Kidney epithelial cell (primary cell): Measurements from ENCODE around the gene SHLD1. TPM values are rescaled to one million over a fixed set of nuclear protein-coding genes. Genes with fewer than 3 reads are reported as not detected.

ENCODE experiments used
- DNase-seq: peaks from one replicate; pipeline ENCODE4 v3.0.0-alpha.2; 2010; ENCODE audit warnings: low read depth
- H3K27me3 ChIP-seq: 2 replicates; pipeline ENCODE4 v1.6.0; 2011; ENCODE audit warnings: low read length; ENCODE audit not compliant: control insufficient read depth, insufficient read depth
- H3K36me3 ChIP-seq: 2 replicates; pipeline ENCODE4 v1.5.1; 2011; ENCODE audit warnings: low read length; ENCODE audit not compliant: control insufficient read depth, insufficient read depth
- H3K4me3 ChIP-seq: 2 replicates; pipeline ENCODE4 v1.5.1; 2011; ENCODE audit warnings: low read depth, mild to moderate bottlenecking, control low read depth, low read length
- total RNA-seq: library from RNA; depleted of rRNA; stranded (reverse); fragments of >200 nt; gene quantifications from 2 replicates; pipeline ENCODE4 v1.2.3, GENCODE V29; 2015
- TF ChIP-seq, protein P1 (sequence below): IDR thresholded peaks from 2 replicates; pipeline ENCODE4 v1.5.1; 2011; ENCODE audit warnings: mild to moderate bottlenecking, moderate library complexity, low read length, control low read depth, inconsistent platforms; ENCODE audit not compliant: insufficient read depth, poor library complexity, severe bottlenecking

The SHLD1 gene
- total RNA-seq, 1 donor from 2014 or later, result 1.3 TPM

GRCh38 chr20:5770231-5770986 is 20.2 kb downstream of the SHLD1 start:
- TF ChIP-seq, protein P1, sequence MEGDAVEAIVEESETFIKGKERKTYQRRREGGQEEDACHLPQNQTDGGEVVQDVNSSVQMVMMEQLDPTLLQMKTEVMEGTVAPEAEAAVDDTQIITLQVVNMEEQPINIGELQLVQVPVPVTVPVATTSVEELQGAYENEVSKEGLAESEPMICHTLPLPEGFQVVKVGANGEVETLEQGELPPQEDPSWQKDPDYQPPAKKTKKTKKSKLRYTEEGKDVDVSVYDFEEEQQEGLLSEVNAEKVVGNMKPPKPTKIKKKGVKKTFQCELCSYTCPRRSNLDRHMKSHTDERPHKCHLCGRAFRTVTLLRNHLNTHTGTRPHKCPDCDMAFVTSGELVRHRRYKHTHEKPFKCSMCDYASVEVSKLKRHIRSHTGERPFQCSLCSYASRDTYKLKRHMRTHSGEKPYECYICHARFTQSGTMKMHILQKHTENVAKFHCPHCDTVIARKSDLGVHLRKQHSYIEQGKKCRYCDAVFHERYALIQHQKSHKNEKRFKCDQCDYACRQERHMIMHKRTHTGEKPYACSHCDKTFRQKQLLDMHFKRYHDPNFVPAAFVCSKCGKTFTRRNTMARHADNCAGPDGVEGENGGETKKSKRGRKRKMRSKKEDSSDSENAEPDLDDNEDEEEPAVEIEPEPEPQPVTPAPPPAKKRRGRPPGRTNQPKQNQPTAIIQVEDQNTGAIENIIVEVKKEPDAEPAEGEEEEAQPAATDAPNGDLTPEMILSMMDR, result no peak
- Histone ChIP-seq H3K27me3 (no peaks in the 10 kb centered on the region), H3K4me3 (no peak overlapping the region), H3K36me3 (no peaks in the 10 kb centered on the region)
- no peak for DNase-seq

GRCh38 chr20:5770987-5771318 is 20.8 kb downstream of the SHLD1 start:
- no peak for DNase-seq
- TF ChIP-seq, protein P1, result no peak
- H3K36me3 ChIP-seq, result no peaks in the 10 kb centered on the region

GRCh38 chr20:5772704-5773103 is 22.5 kb downstream of the SHLD1 start:
- no peak overlapping the region for H3K4me3 ChIP-seq
- DNase-seq, result no peak
- TF ChIP-seq, protein P1, result no peak
- no peaks in the 10 kb centered on the region for H3K27me3 ChIP-seq
- no peaks in the 10 kb centered on the region for H3K36me3 ChIP-seq

More at GRCh38 chr20:5770987-5771318, 20.8 kb downstream of the SHLD1 start:
- H3K27me3 ChIP-seq, result no peaks in the 10 kb centered on the region
- H3K4me3 ChIP-seq, result no peak overlapping the region

DNA sequence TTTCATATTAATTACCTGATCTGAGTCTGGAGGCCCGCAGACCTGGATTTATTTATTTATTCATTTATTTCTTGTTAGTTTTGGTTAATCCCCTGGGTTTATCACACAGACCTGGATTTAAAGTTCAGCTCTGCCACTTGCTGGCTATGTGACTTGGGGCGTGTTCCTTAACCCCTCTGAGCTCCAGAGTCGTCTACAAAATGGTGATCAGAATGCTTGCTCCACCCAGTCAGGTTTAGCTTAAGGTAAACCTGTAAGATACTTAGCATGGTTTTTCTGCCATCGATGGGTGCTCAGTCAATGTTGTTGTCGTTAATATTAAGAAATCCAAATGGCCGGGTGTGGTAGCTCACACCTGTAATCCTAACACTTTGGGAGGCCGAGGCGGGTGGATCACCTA is 23.4 kb downstream of the SHLD1 start:
- no peaks in the 10 kb centered on the region for H3K36me3 ChIP-seq
- DNase-seq, result no peak
- no peaks in the 10 kb centered on the region for H3K27me3 ChIP-seq
- TF ChIP-seq, protein P1, result no peak
- no peak overlapping the region for H3K4me3 ChIP-seq

GRCh38 chr20:5776077-5776476 is 25.9 kb downstream of the SHLD1 start:
- no peaks in the 10 kb centered on the region for H3K36me3 ChIP-seq
- no peak for DNase-seq
- H3K4me3 ChIP-seq, result no peak overlapping the region
- TF ChIP-seq, protein P1, result no peak
- no peaks in the 10 kb centered on the region for H3K27me3 ChIP-seq
